ENCODE data around the gene TERT. TPM values are rescaled to one million over a fixed set of nuclear protein-coding genes. Genes with fewer than 3 reads are reported as not detected.
"Not testable (repeated sequence)": the region's sequence is repeated elsewhere in the genome, so short reads cannot be mapped to it uniquely, and the experiment has no call there.

TERT gene
- total and polyA plus RNA-seq, 2 experiments from 2014 or later = not detected

GRCh38 chr5:1335540-1336095 is 40.8 kb upstream of the TERT start:
- DNase-seq = no peak
- H3K4me3 ChIP-seq = no peak overlapping the region
- TF ChIP-seq EZH2 (IDR thresholded peaks at IDR 0.05; ENCODE audit: insufficient read depth, poor library complexity, severe bottlenecking) (no peak), EZH2phosphoT487 (IDR thresholded peaks at IDR 0.05; ENCODE audit: insufficient read depth, low read depth) (no peak)
- no peak overlapping the region for H3K9ac ChIP-seq
- no peaks in the 10 kb centered on the region for H3K27me3 ChIP-seq (replicated peaks; ENCODE audit: insufficient read depth)
- 0 out of 2 replicates have a peak, but pooled peaks cover 11% of the 10 kb centered on the region for H3K79me2 ChIP-seq (ENCODE audit: insufficient read depth)
- H3K4me2 ChIP-seq (ENCODE audit: unreplicated experiment) = no peak overlapping the region
- no peak overlapping the region for H3K27ac ChIP-seq
- no peaks in the 10 kb centered on the region for H3K9me3 ChIP-seq (ENCODE audit: low read depth)
- whole genome bisulfite sequencing, 2 experiments (ENCODE audit: low coverage in 1 of 2, low lambda C conversion rate in 2 of 2, missing lambda C conversion rate in 2 of 2) = 87 to 91% methylated on average over 18 of the region's 19 CpGs
- peaks cover 8% of the 10 kb centered on the region; the same call in 1 of the 2 replicates for H3F3A ChIP-seq (ENCODE audit: insufficient read depth)
- in situ Hi-C loops (cut with MboI) = no loop called here
- H2AFZ ChIP-seq = no peak overlapping the region
- no peaks in the 10 kb centered on the region for H4K20me1 ChIP-seq (ENCODE audit: insufficient read depth)
- H3K36me3 ChIP-seq (ENCODE audit: low read depth) = peaks cover 13% of the 10 kb centered on the region; the same call in 1 of the 2 replicates
- no peaks in the 10 kb centered on the region for H3K4me1 ChIP-seq (ENCODE audit: insufficient read depth)
- no peaks in the 10 kb centered on the region for H3K9me2 ChIP-seq (ENCODE audit: insufficient read depth)

- Histone ChIP-seq H3F3A (ENCODE audit: insufficient read depth) (peaks cover 15% of the 10 kb centered on the region; the same call in 1 of the 2 replicates), H3K79me2 (ENCODE audit: insufficient read depth) (0 out of 2 replicates have a peak, but pooled peaks cover 11% of the 10 kb centered on the region), H3K9me2 (ENCODE audit: insufficient read depth) (no peaks in the 10 kb centered on the region), H3K27me3 (replicated peaks; ENCODE audit: insufficient read depth) (no peaks in the 10 kb centered on the region), H2AFZ (no peak overlapping the region), H3K4me2 (ENCODE audit: unreplicated experiment) (no peak overlapping the region), H3K4me3 (no peak overlapping the region), H3K4me1 (ENCODE audit: insufficient read depth) (no peaks in the 10 kb centered on the region), H3K27ac (no peak overlapping the region), H3K9ac (no peak overlapping the region), H3K36me3 (ENCODE audit: low read depth) (peaks cover 13% of the 10 kb centered on the region; the same call in 1 of the 2 replicates), H4K20me1 (ENCODE audit: insufficient read depth) (no peaks in the 10 kb centered on the region), H3K9me3 (ENCODE audit: low read depth) (no peaks in the 10 kb centered on the region)
- in situ Hi-C loops (cut with MboI) = no loop called here
- no peak for DNase-seq
- no peak for TF ChIP-seq EZH2phosphoT487 (IDR thresholded peaks at IDR 0.05; ENCODE audit: insufficient read depth, low read depth)
- no peak for TF ChIP-seq EZH2 (IDR thresholded peaks at IDR 0.05; ENCODE audit: insufficient read depth, poor library complexity, severe bottlenecking)
- 96 to 97% methylated on average over 32 of the region's 32 CpGs for WGBS, 2 experiments (ENCODE audit: low coverage in 1 of 2, low lambda C conversion rate in 2 of 2, missing lambda C conversion rate in 2 of 2)
These were observed 40.1 kb upstream of the TERT start for GRCh38 chr5:1334831-1335539.

- Histone ChIP-seq H3K9ac (no peak overlapping the region), H3K4me1 (ENCODE audit: insufficient read depth) (no peaks in the 10 kb centered on the region), H3K36me3 (ENCODE audit: low read depth) (peaks cover 13% of the 10 kb centered on the region; the same call in 1 of the 2 replicates), H3K9me2 (ENCODE audit: insufficient read depth) (no peaks in the 10 kb centered on the region), H2AFZ (no peak overlapping the region), H3K27me3 (replicated peaks; ENCODE audit: insufficient read depth) (no peaks in the 10 kb centered on the region), H3F3A (ENCODE audit: insufficient read depth) (peaks cover 18% of the 10 kb centered on the region), H3K4me3 (no peak overlapping the region), H3K27ac (no peak overlapping the region), H3K4me2 (ENCODE audit: unreplicated experiment) (no peak overlapping the region), H3K9me3 (ENCODE audit: low read depth) (no peaks in the 10 kb centered on the region), H3K79me2 (ENCODE audit: insufficient read depth) (0 out of 2 replicates have a peak, but pooled peaks cover 11% of the 10 kb centered on the region), H4K20me1 (ENCODE audit: insufficient read depth) (no peaks in the 10 kb centered on the region)
- in situ Hi-C loops (cut with MboI) = no loop called here
- 97 to 99% methylated on average over 11 to 14 of the region's 14 CpGs for WGBS, 2 experiments (ENCODE audit: low coverage in 1 of 2, low lambda C conversion rate in 2 of 2, missing lambda C conversion rate in 2 of 2)
- no peak for DNase-seq
- no peak for TF ChIP-seq EZH2phosphoT487 (IDR thresholded peaks at IDR 0.05; ENCODE audit: insufficient read depth, low read depth)
- TF ChIP-seq EZH2 (IDR thresholded peaks at IDR 0.05; ENCODE audit: insufficient read depth, poor library complexity, severe bottlenecking) = no peak
These were observed 39.1 kb upstream of the TERT start for GRCh38 chr5:1333986-1334385.

- 0 out of 2 replicates have a peak, but pooled peaks cover 11% of the 10 kb centered on the region for H3K79me2 ChIP-seq (ENCODE audit: insufficient read depth)
- WGBS, 2 experiments (ENCODE audit: low coverage in 1 of 2, low lambda C conversion rate in 2 of 2, missing lambda C conversion rate in 2 of 2) = 85 to 89% methylated on average over 5 of the region's 5 CpGs
- H3K9me3 ChIP-seq (ENCODE audit: low read depth); H3K27ac ChIP-seq; H4K20me1 ChIP-seq (ENCODE audit: insufficient read depth); DNase-seq; H2AFZ ChIP-seq; H3K9me2 ChIP-seq (ENCODE audit: insufficient read depth); H3K27me3 ChIP-seq (replicated peaks; ENCODE audit: insufficient read depth); H3K4me2 ChIP-seq (ENCODE audit: unreplicated experiment); H3K9ac ChIP-seq; H3K4me3 ChIP-seq; in situ Hi-C loops (cut with MboI); H3K4me1 ChIP-seq (ENCODE audit: insufficient read depth): not testable (repeated sequence)
- H3F3A ChIP-seq (ENCODE audit: insufficient read depth) = peaks cover 25% of the 10 kb centered on the region
- H3K36me3 ChIP-seq (ENCODE audit: low read depth) = peaks cover 13% of the 10 kb centered on the region; the same call in 1 of the 2 replicates
These were observed 38.4 kb upstream of the TERT start for GRCh38 chr5:1333286-1333685.
